Testis (tissue), 2 donors: Measurements from ENCODE around the gene MEIS2.

ENCODE experiments used
- POLR2A ChIP-seq: fragments of 450-650 bp; IDR thresholded peaks from one replicate; pipeline ENCODE4 v1.6.1; 2017; ENCODE audit warnings: antibody characterized with exemption, mild to moderate bottlenecking, moderate library complexity
- TF ChIP-seq, protein P1 (sequence below), 3 experiments: fragments of 450-650 bp in 2 of 3; fragments of 200-600 bp in 1 of 3; sonication (generic) in 1 of 3; IDR thresholded peaks; one replicate each; pipeline ENCODE4 v1.5.1; 2016 to 2019; ENCODE audit warnings: antibody characterized with exemption in 3 of 3, mild to moderate bottlenecking in 2 of 3, moderate library complexity in 1 of 3

DNA sequence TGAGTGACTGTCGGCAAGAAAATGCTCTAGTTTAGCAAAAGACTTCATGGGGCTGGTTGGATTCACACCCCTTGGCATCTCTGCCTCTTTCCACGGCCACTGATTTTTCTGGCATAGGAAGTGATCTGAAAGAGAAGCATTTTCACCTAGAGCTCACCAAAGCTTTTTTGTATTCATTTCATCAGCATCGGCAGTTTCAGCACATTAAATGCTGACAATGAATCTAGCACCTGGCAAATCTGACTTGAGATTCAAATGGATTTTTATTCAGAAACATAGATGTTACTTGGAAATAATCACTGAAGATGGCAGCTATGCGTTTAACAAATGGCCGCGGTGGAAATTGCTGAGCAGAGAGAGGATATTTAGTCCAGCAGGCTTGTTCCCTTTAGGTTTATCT lies 155.9 kb downstream of the MEIS2 start:
- no peak for TF ChIP-seq POLR2A
- TF ChIP-seq, protein P1, sequence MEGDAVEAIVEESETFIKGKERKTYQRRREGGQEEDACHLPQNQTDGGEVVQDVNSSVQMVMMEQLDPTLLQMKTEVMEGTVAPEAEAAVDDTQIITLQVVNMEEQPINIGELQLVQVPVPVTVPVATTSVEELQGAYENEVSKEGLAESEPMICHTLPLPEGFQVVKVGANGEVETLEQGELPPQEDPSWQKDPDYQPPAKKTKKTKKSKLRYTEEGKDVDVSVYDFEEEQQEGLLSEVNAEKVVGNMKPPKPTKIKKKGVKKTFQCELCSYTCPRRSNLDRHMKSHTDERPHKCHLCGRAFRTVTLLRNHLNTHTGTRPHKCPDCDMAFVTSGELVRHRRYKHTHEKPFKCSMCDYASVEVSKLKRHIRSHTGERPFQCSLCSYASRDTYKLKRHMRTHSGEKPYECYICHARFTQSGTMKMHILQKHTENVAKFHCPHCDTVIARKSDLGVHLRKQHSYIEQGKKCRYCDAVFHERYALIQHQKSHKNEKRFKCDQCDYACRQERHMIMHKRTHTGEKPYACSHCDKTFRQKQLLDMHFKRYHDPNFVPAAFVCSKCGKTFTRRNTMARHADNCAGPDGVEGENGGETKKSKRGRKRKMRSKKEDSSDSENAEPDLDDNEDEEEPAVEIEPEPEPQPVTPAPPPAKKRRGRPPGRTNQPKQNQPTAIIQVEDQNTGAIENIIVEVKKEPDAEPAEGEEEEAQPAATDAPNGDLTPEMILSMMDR (IDR thresholded peaks at IDR 0.05): no peak
